ENCODE results near the gene EID2.

Gene EID2

GRCh38 chr19:39533003-39533512 is 6.9 kb downstream of the EID2 start:
- no peaks in the 10 kb centered on the region for H3K27me3 ChIP-seq (replicated peaks; ENCODE audit: control insufficient read depth, insufficient read depth, low read length)
- H3K4me1 ChIP-seq (ENCODE audit: control insufficient read depth, insufficient read depth, low read length): peaks cover 8% of the 10 kb centered on the region
- H3K36me3 ChIP-seq (ENCODE audit: control insufficient read depth, insufficient read depth, low read length, severe bottlenecking): no peaks in the 10 kb centered on the region
- no peak for DNase-seq (ENCODE audit: low read depth)
- peak overlapping the region; percentile 96 for H3K4me3 ChIP-seq (ENCODE audit: low read length)
- H3K9me3 ChIP-seq (ENCODE audit: control insufficient read depth, low read length): no peaks in the 10 kb centered on the region
- peak overlapping the region; percentile 24 for H3K9ac ChIP-seq (ENCODE audit: low read length)

- Histone ChIP-seq H3K4me1 (ENCODE audit: control insufficient read depth, insufficient read depth, low read length) (peaks cover 7% of the 10 kb centered on the region), H3K27me3 (replicated peaks; ENCODE audit: control insufficient read depth, insufficient read depth, low read length) (no peaks in the 10 kb centered on the region), H3K9ac (ENCODE audit: low read length) (peak within 1 kb of the TSS; percentile 94), H3K36me3 (ENCODE audit: control insufficient read depth, insufficient read depth, low read length, severe bottlenecking) (no peaks in the 10 kb centered on the region), H3K4me3 (ENCODE audit: low read length) (peak within 1 kb of the TSS; percentile 96), H3K9me3 (ENCODE audit: control insufficient read depth, low read length) (no peaks in the 10 kb centered on the region)
- DNase-seq (ENCODE audit: low read depth): peak; percentile 99
These were observed 7.5 kb downstream of the EID2 start, which contains the start of gene EID2B for GRCh38 chr19:39532233-39533002. EID2B (minus strand) TSS chr19:39532852; CDS start chr19:39532802, 50 bp downstream.

GRCh38 chr19:39531834-39532232 is 8.1 kb downstream of the EID2 start:
- Histone ChIP-seq H3K9me3 (ENCODE audit: control insufficient read depth, low read length) (no peaks in the 10 kb centered on the region), H3K4me1 (ENCODE audit: control insufficient read depth, insufficient read depth, low read length) (peaks cover 7% of the 10 kb centered on the region), H3K4me3 (ENCODE audit: low read length) (peak overlapping the region; percentile 96), H3K36me3 (ENCODE audit: control insufficient read depth, insufficient read depth, low read length, severe bottlenecking) (no peaks in the 10 kb centered on the region), H3K9ac (ENCODE audit: low read length) (peak overlapping the region; percentile 94), H3K27me3 (replicated peaks; ENCODE audit: control insufficient read depth, insufficient read depth, low read length) (no peaks in the 10 kb centered on the region)
- DNase-seq (ENCODE audit: low read depth): no peak

- H3K9ac ChIP-seq (ENCODE audit: low read length): no peak overlapping the region
- H3K9me3 ChIP-seq (ENCODE audit: control insufficient read depth, low read length): no peaks in the 10 kb centered on the region
- no peaks in the 10 kb centered on the region for H3K4me1 ChIP-seq (ENCODE audit: control insufficient read depth, insufficient read depth, low read length)
- H3K27me3 ChIP-seq (replicated peaks; ENCODE audit: control insufficient read depth, insufficient read depth, low read length): no peaks in the 10 kb centered on the region
- no peak for DNase-seq (ENCODE audit: low read depth)
- no peak overlapping the region for H3K4me3 ChIP-seq (ENCODE audit: low read length)
- H3K36me3 ChIP-seq (ENCODE audit: control insufficient read depth, insufficient read depth, low read length, severe bottlenecking): no peaks in the 10 kb centered on the region
These were observed 14.8 kb downstream of the EID2 start for GRCh38 chr19:39525205-39525604.

GRCh38 chr19:39524495-39524894 is 15.5 kb downstream of the EID2 start:
- Histone ChIP-seq H3K27me3 (replicated peaks; ENCODE audit: control insufficient read depth, insufficient read depth, low read length) (no peaks in the 10 kb centered on the region), H3K9me3 (ENCODE audit: control insufficient read depth, low read length) (no peaks in the 10 kb centered on the region), H3K36me3 (ENCODE audit: control insufficient read depth, insufficient read depth, low read length, severe bottlenecking) (no peaks in the 10 kb centered on the region), H3K9ac (ENCODE audit: low read length) (no peak overlapping the region), H3K4me1 (ENCODE audit: control insufficient read depth, insufficient read depth, low read length) (no peaks in the 10 kb centered on the region), H3K4me3 (ENCODE audit: low read length) (no peak overlapping the region)
- no peak for DNase-seq (ENCODE audit: low read depth)

- no peak for DNase-seq (ENCODE audit: low read depth)
- no peaks in the 10 kb centered on the region for H3K4me1 ChIP-seq (ENCODE audit: control insufficient read depth, insufficient read depth, low read length)
- H3K36me3 ChIP-seq (ENCODE audit: control insufficient read depth, insufficient read depth, low read length, severe bottlenecking): no peaks in the 10 kb centered on the region
- H3K4me3 ChIP-seq (ENCODE audit: low read length): no peak overlapping the region
- no peaks in the 10 kb centered on the region for H3K9me3 ChIP-seq (ENCODE audit: control insufficient read depth, low read length)
- H3K27me3 ChIP-seq (replicated peaks; ENCODE audit: control insufficient read depth, insufficient read depth, low read length): peaks cover 11% of the 10 kb centered on the region
- H3K9ac ChIP-seq (ENCODE audit: low read length): no peak overlapping the region
These were observed 19.1 kb downstream of the EID2 start for GRCh38 chr19:39520541-39521484.

GRCh38 chr19:39518975-39519374 is 21.0 kb downstream of the EID2 start:
- no peaks in the 10 kb centered on the region for H3K4me1 ChIP-seq (ENCODE audit: control insufficient read depth, insufficient read depth, low read length)
- peaks cover 29% of the 10 kb centered on the region for H3K27me3 ChIP-seq (replicated peaks; ENCODE audit: control insufficient read depth, insufficient read depth, low read length)
- H3K36me3 ChIP-seq (ENCODE audit: control insufficient read depth, insufficient read depth, low read length, severe bottlenecking): no peaks in the 10 kb centered on the region
- no peak overlapping the region for H3K9ac ChIP-seq (ENCODE audit: low read length)
- H3K9me3 ChIP-seq (ENCODE audit: control insufficient read depth, low read length): no peaks in the 10 kb centered on the region
- H3K4me3 ChIP-seq (ENCODE audit: low read length): no peak overlapping the region
- no peak for DNase-seq (ENCODE audit: low read depth)

GRCh38 chr19:39518458-39518857 is 21.5 kb downstream of the EID2 start:
- H3K4me3 ChIP-seq (ENCODE audit: low read length): no peak overlapping the region
- no peaks in the 10 kb centered on the region for H3K36me3 ChIP-seq (ENCODE audit: control insufficient read depth, insufficient read depth, low read length, severe bottlenecking)
- H3K4me1 ChIP-seq (ENCODE audit: control insufficient read depth, insufficient read depth, low read length): no peaks in the 10 kb centered on the region
- H3K9me3 ChIP-seq (ENCODE audit: control insufficient read depth, low read length): no peaks in the 10 kb centered on the region
- DNase-seq (ENCODE audit: low read depth): no peak
- no peak overlapping the region for H3K9ac ChIP-seq (ENCODE audit: low read length)
- H3K27me3 ChIP-seq (replicated peaks; ENCODE audit: control insufficient read depth, insufficient read depth, low read length): peaks cover 34% of the 10 kb centered on the region

- Histone ChIP-seq H3K9me3 (ENCODE audit: control insufficient read depth, low read length) (peaks cover 3% of the 10 kb centered on the region), H3K36me3 (ENCODE audit: control insufficient read depth, insufficient read depth, low read length, severe bottlenecking) (no peaks in the 10 kb centered on the region), H3K27me3 (replicated peaks; ENCODE audit: control insufficient read depth, insufficient read depth, low read length) (peaks cover 43% of the 10 kb centered on the region), H3K4me3 (ENCODE audit: low read length) (no peak overlapping the region), H3K9ac (ENCODE audit: low read length) (no peak overlapping the region), H3K4me1 (ENCODE audit: control insufficient read depth, insufficient read depth, low read length) (no peaks in the 10 kb centered on the region)
- no peak for DNase-seq (ENCODE audit: low read depth)
These were observed 22.5 kb downstream of the EID2 start for GRCh38 chr19:39517432-39517831.

- no peak overlapping the region for H3K9ac ChIP-seq (ENCODE audit: low read length)
- no peak overlapping the region for H3K4me3 ChIP-seq (ENCODE audit: low read length)
- peaks cover 47% of the 10 kb centered on the region for H3K27me3 ChIP-seq (replicated peaks; ENCODE audit: control insufficient read depth, insufficient read depth, low read length)
- DNase-seq (ENCODE audit: low read depth): no peak
- H3K9me3 ChIP-seq (ENCODE audit: control insufficient read depth, low read length): peaks cover 3% of the 10 kb centered on the region
- no peaks in the 10 kb centered on the region for H3K36me3 ChIP-seq (ENCODE audit: control insufficient read depth, insufficient read depth, low read length, severe bottlenecking)
- H3K4me1 ChIP-seq (ENCODE audit: control insufficient read depth, insufficient read depth, low read length): no peaks in the 10 kb centered on the region
These were observed 23.7 kb downstream of the EID2 start for GRCh38 chr19:39516270-39516669.

- Histone ChIP-seq H3K4me1 (ENCODE audit: control insufficient read depth, insufficient read depth, low read length) (no peaks in the 10 kb centered on the region), H3K9ac (ENCODE audit: low read length) (no peak overlapping the region), H3K9me3 (ENCODE audit: control insufficient read depth, low read length) (peaks cover 3% of the 10 kb centered on the region), H3K36me3 (ENCODE audit: control insufficient read depth, insufficient read depth, low read length, severe bottlenecking) (no peaks in the 10 kb centered on the region), H3K4me3 (ENCODE audit: low read length) (peak overlapping the region; percentile 54), H3K27me3 (replicated peaks; ENCODE audit: control insufficient read depth, insufficient read depth, low read length) (peaks cover 47% of the 10 kb centered on the region)
- DNase-seq (ENCODE audit: low read depth): no peak
These were observed 24.3 kb downstream of the EID2 start for GRCh38 chr19:39515551-39516191.
